DND-41 (cell line): ENCODE measurements around the gene DDIAS.

ENCODE experiments used
- ATAC-seq: fragments of 200-7000 bp; cut with Tn5 transposase; 3 replicates; pipeline ENCODE4 v1.9.1; 2021; ENCODE audit warnings: low read depth; ENCODE audit not compliant: insufficient read depth
- DNase-seq: peaks from one replicate; pipeline ENCODE4 v3.0.0-alpha.2; 2020
- H2AFZ ChIP-seq: 2 replicates; pipeline ENCODE4 v1.6.0; 2012; ENCODE audit warnings: low read depth, low read length
- H3K27ac ChIP-seq: 2 replicates; pipeline ENCODE4 v1.5.1; 2012; ENCODE audit warnings: low read length, inconsistent platforms
- H3K27me3 ChIP-seq: fragments of 200-600 bp; sonication (generic); 2 replicates; pipeline ENCODE4 v1.6.0; 2012; ENCODE audit warnings: low read length, mild to moderate bottlenecking, inconsistent platforms; ENCODE audit not compliant: insufficient read depth, poor library complexity
- H3K36me3 ChIP-seq: 2 replicates; pipeline ENCODE4 v1.5.1; 2012; ENCODE audit warnings: low read length, inconsistent platforms; ENCODE audit not compliant: insufficient read depth
- H3K4me1 ChIP-seq: 2 replicates; pipeline ENCODE4 v1.5.1; 2012; ENCODE audit warnings: mild to moderate bottlenecking, low read length; ENCODE audit not compliant: insufficient read depth
- H3K4me2 ChIP-seq: 2 replicates; pipeline ENCODE4 v1.6.0; 2012; ENCODE audit warnings: mild to moderate bottlenecking, moderate library complexity, low read length, inconsistent platforms; ENCODE audit not compliant: insufficient read depth
- H3K4me3 ChIP-seq, 2 experiments: fragments of 200-600 bp in 1 of 2; shearing (Covaris generic) in 1 of 2; 2 replicates each; pipeline ENCODE4 v1.5.1; 2012 to 2016; ENCODE audit warnings: inconsistent platforms in 2 of 2, low read length in 2 of 2, mild to moderate bottlenecking in 2 of 2, low read depth in 1 of 2, moderate library complexity in 1 of 2
- H3K79me2 ChIP-seq: 2 replicates; pipeline ENCODE4 v1.6.0; 2012; ENCODE audit warnings: low read length, inconsistent platforms; ENCODE audit not compliant: insufficient read depth
- H3K9ac ChIP-seq: 2 replicates; pipeline ENCODE4 v1.6.0; 2012; ENCODE audit warnings: low read depth, mild to moderate bottlenecking, inconsistent platforms, low read length, moderate library complexity
- H3K9me3 ChIP-seq: 2 replicates; pipeline ENCODE4 v1.5.1; 2012; ENCODE audit warnings: low read length, moderate library complexity, mild to moderate bottlenecking, inconsistent platforms; ENCODE audit not compliant: insufficient read depth, severe bottlenecking
- H4K20me1 ChIP-seq: 2 replicates; pipeline ENCODE4 v1.6.0; 2012; ENCODE audit warnings: low read length; ENCODE audit not compliant: insufficient read depth
- EZH2 ChIP-seq: IDR thresholded peaks from 3 replicates; pipeline ENCODE4 v1.6.1; 2012; ENCODE audit warnings: borderline replicate concordance, low read depth, mild to moderate bottlenecking, moderate library complexity, low read length, inconsistent platforms; ENCODE audit not compliant: severe bottlenecking
- TF ChIP-seq, protein P1 (sequence below): IDR thresholded peaks from 2 replicates; pipeline ENCODE4 v1.5.1; 2012; ENCODE audit warnings: borderline replicate concordance, low read length, moderate library complexity, mild to moderate bottlenecking; ENCODE audit not compliant: poor library complexity, severe bottlenecking; ENCODE audit errors: extremely low read depth

The DDIAS gene

DNA sequence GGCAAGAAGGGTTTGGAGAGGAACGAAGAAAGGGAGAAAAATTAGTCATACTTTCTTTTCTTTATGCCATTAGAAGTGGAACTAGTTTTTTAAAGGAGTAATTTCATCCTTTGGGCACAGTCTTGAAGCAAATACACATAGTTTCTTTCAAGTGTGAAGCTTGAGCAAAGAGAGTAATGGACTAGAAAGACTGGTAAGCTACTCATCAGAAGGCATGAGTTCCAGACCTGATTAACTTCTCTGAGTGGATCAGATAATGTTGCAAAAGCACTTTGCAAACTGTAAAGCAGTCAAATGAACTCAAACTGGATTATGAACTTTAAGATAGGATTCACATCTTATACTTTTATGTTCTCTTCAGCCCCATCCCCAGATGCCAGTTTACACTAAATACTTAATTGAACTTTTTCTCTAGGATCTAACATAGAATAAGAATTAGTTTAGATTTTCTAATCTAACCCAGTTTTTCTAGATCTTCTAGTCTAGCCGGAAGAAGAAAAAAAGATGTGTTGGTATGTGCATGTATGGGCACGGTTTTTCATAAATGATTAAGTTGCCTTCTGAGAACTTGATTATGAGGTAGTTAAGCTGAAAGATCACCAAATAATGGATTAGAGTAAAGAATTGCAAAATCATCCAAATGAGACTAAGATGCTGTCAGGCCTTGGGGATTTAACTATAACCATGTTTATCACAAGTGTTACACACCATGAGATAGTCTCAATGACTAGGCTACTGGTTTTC, 2.5 kb downstream of the DDIAS start:
- peaks cover 4% of the 10 kb centered on the region for H3K27me3 ChIP-seq
- no peak for DNase-seq
- H3K4me1 ChIP-seq, result no peaks in the 10 kb centered on the region
- H3K27ac ChIP-seq, result no peak overlapping the region
- no peak overlapping the region for H3K4me2 ChIP-seq
- H3K4me3 ChIP-seq, result no peak overlapping the region
- no peaks in the 10 kb centered on the region for H4K20me1 ChIP-seq
- H3K79me2 ChIP-seq, result no peaks in the 10 kb centered on the region
- no peak for ATAC-seq
- TF ChIP-seq, protein P1, sequence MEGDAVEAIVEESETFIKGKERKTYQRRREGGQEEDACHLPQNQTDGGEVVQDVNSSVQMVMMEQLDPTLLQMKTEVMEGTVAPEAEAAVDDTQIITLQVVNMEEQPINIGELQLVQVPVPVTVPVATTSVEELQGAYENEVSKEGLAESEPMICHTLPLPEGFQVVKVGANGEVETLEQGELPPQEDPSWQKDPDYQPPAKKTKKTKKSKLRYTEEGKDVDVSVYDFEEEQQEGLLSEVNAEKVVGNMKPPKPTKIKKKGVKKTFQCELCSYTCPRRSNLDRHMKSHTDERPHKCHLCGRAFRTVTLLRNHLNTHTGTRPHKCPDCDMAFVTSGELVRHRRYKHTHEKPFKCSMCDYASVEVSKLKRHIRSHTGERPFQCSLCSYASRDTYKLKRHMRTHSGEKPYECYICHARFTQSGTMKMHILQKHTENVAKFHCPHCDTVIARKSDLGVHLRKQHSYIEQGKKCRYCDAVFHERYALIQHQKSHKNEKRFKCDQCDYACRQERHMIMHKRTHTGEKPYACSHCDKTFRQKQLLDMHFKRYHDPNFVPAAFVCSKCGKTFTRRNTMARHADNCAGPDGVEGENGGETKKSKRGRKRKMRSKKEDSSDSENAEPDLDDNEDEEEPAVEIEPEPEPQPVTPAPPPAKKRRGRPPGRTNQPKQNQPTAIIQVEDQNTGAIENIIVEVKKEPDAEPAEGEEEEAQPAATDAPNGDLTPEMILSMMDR, result no peak
- no peak for TF ChIP-seq EZH2
- no peak overlapping the region for H3K9ac ChIP-seq
- no peaks in the 10 kb centered on the region for H3K9me3 ChIP-seq
- no peak overlapping the region for H2AFZ ChIP-seq
- no peaks in the 10 kb centered on the region for H3K36me3 ChIP-seq

DNA sequence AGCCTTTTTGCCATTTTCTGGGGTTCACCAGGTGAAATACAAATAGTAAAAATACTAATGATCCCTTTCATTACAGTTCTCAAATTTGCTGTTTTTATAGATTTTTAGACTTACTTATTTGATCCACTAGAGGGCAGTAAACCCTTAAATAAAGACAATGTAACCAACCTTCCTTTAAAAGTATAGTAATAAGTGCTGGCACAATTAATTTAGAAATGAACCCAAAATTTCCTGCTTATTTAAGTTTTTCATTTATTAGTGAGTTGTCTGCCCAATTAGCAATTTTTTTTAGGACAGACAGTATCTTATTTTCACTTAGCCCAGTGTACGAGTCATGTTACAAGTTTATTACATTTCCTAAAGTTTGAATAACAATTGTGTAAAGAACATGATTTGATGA, 4.7 kb downstream of the DDIAS start:
- H3K9ac ChIP-seq, result no peak overlapping the region
- ATAC-seq (0 out of 3 replicates have a peak, but pooled peaks have one; percentile 56), DNase-seq (no peak)
- no peaks in the 10 kb centered on the region for H3K36me3 ChIP-seq
- H4K20me1 ChIP-seq, result no peaks in the 10 kb centered on the region
- no peaks in the 10 kb centered on the region for H3K9me3 ChIP-seq
- TF ChIP-seq, protein P1, result peak; percentile 68
- no peak for TF ChIP-seq EZH2
- no peak overlapping the region for H3K4me2 ChIP-seq
- H3K4me1 ChIP-seq, result no peaks in the 10 kb centered on the region
- H3K4me3 ChIP-seq, result no peak overlapping the region
- peaks cover 4% of the 10 kb centered on the region for H3K27me3 ChIP-seq
- H2AFZ ChIP-seq, result no peak overlapping the region
- no peaks in the 10 kb centered on the region for H3K79me2 ChIP-seq
- H3K27ac ChIP-seq, result no peak overlapping the region

DNA sequence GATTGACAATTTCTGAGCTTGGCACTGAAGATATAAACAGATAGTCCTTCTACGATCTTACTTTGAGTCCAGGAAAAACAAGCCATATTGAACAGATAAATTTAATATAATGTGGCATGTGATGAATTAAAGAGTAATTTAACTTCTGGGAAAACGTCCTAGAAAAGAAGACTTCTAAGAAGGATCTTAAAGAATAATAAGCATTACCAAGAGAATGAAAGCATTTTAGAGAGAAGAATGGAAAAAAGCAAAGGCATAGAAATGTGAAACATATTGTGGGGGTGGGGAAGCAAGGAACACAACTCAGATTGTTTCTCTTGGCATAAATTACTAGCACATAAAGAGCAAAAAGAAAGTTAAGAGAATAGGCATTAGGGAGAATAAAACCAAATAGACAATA, 5.4 kb downstream of the DDIAS start:
- H3K9ac ChIP-seq, result no peak overlapping the region
- no peaks in the 10 kb centered on the region for H4K20me1 ChIP-seq
- no peaks in the 10 kb centered on the region for H3K79me2 ChIP-seq
- no peaks in the 10 kb centered on the region for H3K36me3 ChIP-seq
- TF ChIP-seq, protein P1, result no peak
- no peak for TF ChIP-seq EZH2
- no peak overlapping the region for H3K4me2 ChIP-seq
- no peaks in the 10 kb centered on the region for H3K9me3 ChIP-seq
- H3K27me3 ChIP-seq, result peaks cover 4% of the 10 kb centered on the region
- H2AFZ ChIP-seq, result no peak overlapping the region
- H3K4me3 ChIP-seq, result no peak overlapping the region
- no peak for ATAC-seq
- DNase-seq, result no peak
- H3K4me1 ChIP-seq, result no peaks in the 10 kb centered on the region
- no peak overlapping the region for H3K27ac ChIP-seq
